ENCODE data around the gene TEKT3.

TEKT3 gene

DNA sequence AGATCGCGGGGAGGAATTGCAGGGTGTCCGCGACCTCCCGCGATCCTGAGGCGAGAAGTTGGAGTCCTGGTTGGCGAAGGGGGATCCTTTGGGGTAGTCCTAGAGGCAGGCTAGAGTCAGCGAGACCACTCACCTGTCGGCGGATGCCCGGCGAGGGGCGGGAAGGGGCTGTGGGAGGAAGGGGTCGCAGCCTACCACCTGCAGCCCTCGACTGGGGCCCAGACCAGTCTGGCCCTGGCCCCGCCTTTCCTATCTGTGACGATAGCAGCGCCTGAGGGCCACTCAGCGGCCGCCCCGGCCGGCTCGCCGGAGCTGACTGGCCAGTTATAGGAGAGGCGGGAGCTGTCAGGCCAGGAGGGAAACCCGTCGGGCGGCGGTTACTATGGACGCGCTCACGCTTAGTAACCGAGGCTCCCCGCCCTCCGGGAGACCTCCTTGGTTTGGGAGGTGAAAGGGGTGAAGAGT is at the start of gene TEKT3:
TSS of gene TEKT3 (minus strand) at position 213 of the 465 bp plus-strand sequence. CDS start 10,012 bp downstream, outside the sequence.
- DNase-seq, result no peak

DNA sequence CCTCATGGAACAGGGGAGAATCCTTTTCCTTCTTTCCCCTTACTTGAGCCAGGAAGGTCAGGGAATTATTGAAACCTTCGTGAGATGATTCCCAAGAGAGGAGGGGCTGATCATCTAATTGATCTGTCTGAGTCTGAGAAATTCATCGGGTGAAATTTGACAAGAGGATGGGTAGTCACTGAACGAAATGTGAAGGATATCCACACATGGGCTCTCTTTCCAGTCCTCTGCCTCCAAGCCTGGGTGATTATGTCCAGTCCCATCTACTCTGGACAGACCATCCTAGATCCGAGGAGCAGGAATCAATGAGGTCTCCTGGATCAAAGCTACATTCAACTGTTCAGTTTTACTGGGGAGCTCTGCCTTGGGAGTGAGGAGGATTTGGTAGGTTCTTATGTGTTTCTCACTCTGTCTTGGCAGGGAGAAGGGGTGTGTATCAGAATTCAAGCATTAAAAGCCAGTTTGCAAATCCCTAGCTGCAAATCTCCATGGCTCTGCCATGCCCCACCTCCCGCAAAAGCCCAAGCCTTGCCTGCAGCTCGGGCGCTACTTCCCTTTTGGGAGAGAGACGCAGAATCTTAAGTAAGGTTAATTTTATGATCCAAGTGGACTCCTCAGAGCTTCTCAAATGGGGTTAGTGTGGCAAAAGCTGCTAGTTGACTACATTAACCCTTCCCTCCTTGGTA is 47.1 kb upstream of the TEKT3 start:
- no peak for DNase-seq

DNA sequence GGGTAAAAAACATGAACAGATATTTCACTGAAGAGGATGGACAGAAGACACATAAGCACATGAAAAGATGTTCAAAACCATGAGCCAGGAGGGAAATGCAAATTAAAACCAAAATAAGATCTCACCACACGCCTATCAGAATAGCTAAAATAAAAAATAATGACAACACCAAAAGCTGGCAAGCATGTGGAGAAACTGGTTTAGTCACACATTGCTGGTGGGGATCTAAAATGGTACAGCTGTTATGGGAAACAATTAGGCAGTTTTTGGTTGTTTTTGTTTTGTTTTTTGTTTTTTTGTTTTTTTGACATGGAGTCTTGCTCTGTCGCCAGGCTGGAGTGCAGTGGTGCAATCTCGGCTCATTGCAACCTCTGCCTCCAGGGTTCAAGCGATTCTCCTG is 44.7 kb upstream of the TEKT3 start:
- DNase-seq, result no peak

DNA sequence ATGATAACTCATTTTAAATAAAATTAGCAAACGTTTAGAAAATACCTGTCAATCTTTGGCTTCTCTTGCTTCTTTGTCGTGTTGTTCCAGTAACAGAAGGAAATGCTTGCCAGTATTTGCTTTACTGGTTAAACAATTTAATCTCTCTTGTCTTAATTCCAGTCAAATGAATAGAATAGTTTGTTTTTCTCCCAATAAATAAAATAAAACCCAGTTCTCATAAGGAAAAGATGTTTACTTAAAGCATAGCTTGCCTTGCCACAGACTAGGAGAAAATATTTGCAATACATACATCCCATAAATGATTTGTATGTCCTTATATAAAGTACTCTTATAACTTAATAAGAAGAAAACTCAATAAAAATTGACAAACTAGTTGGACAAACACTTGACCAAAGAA is 43.9 kb upstream of the TEKT3 start:
- DNase-seq, result no peak

DNA sequence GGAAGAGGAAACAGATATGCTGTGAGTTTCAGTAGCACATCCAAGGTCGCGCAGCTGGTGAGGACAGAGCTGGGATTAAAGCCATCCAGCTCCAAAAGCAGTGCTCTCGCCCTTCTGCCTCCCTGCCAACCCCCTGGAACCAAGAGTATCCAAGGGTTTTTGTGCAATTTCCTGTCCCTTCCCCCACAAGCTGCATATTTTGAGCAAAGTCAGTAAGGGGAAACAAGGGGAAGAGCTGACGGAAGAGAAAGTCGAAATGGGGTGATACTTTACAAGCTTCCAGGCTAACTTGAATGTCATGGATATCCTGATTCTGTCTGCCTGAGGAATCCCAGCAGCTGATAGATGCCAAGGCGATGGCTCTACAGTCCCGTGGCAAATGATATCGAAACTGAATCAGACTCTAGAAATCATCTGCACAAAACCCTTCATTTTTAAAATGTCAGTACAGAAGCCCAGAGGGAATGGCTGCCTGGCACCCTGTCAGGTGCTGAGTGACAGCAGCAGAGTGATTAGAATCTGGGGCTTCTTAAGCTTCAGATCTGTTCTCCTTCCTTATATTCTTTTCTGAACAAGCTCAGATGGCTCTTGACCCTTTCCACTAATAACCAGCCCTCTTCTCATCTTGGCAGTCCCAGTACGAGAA is 42.9 kb upstream of the TEKT3 start:
- no peak for DNase-seq

DNA sequence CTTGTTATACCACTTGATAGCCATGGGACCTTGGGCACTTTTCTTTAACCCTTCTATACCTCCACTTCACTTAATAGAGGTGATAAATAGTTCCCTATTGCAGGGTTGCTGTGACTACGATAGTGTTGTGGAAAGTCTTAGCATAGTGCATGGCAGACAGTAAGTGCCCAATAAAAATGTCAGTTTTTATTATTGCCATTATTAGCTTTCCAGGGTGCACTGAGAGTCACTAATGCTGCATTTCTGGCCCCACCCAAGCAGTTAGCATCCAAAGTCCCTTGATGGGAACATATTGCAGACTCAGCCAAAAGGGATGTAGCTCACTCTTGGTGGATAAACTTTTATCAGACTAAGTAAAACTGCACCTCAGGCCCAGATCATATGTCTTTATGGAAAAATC is 41.5 kb upstream of the TEKT3 start:
- DNase-seq, result no peak

DNA sequence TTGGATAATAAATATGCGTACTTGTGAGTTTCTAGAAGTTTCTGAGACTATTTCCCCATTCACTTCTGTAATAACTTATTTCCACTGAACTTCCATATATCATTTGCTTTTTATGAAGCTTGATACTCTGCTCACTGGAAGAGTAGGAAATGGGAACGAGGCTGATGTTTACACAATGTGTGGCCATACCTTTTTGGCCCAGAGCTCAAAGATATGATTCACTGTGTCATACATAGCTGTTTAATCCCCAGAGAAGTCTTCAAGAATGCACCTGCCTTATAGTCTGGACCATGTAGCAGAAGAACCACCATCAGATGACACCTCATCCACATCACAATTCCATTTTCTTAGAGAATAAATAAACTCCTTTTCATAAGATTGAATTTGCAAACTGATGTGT is 40.3 kb upstream of the TEKT3 start:
- no peak for DNase-seq

DNA sequence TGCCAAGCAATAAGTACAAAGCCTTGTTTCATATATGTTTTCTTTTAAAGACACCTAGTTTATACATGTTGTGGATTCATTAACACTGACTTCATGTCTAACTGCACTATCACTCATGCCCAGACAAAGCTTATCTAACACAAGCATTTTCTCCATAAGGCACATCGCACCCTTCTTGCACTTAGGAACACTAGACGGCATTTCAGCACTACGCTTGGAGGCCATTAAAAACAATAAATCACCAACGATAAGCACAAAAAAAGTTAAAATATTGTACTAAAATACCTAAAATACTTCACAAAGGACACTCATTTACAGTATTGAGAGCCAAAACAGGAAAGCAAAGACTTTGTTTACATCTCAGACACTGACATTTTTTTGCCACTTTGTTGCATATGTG is 39.0 kb upstream of the TEKT3 start:
- DNase-seq, result no peak

DNA sequence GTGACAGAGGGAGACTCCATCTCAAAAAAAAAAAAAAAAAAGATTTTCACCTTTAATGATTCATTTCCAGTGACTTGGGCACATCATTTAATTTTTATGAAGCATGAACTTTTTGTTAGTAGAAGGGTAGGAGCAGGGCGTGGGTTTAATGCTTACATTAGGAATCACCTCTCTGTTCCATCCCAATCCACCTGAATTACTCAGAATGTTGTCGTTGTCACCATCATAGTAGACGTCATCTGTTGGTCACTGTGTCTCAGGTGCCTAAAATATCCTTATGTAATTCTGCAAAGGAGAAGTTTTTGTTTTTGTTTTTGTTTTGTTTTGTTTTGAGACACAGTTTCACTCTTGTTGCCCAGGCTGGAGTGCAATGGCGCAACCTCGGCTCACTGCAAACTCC is 38.3 kb upstream of the TEKT3 start:
- no peak for DNase-seq

DNA sequence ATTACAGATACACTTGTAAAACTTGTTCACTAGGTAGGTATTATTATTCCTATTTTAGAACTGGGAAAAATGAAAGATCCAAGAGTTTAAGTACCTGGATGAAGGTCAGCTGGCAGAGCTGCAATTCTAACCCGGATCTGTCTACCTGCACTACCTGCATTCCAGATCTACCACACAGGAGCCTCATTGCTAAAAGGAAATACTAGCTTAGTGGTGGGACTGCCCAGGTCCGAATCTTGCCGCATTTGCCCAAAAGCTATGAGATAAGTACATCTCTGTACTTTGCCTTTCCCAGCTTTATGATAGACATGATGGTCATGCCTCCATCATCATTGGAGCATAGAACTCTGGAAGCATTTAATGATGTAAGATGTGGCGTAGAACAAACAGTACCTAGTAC is 36.8 kb upstream of the TEKT3 start:
- DNase-seq, result no peak

DNA sequence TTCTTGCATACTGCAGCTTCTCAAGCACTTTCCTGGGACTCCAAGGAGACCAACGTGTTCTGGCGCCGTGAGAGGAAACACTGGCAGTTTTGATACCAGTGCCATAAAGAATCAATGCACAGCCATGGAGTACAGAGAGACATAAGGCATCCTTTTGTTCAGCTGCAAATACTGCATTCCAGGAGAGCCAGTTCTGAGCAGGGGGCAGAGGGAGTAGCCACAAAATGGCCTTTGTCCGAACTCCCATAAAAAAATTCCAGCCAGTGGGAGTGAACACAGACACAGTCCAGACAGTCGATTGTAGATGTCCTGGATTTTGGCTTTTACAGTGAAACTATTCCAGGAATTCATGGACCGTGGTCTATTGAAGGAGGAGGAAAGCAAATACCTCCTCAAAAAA is 36.2 kb upstream of the TEKT3 start:
- no peak for DNase-seq

DNA sequence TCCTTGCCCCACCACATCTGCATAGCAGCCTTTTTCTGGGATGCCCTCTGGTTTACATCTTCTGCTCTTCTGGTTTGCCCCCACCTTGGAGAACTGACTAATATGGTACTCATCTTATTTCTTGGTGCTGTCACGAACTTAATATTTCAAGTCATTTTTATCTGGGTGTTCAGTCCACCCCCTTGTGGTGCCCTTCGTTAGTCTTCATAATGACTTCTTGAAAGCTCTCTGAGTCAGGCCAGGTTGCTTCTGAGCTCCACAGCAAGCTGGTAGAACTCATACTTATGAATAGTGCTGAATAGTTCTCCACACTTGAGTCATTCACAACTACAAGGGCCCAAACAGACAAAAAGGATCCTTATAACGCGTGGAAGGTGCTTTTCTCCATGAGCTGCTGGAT is 35.8 kb upstream of the TEKT3 start:
- no peak for DNase-seq

DNA sequence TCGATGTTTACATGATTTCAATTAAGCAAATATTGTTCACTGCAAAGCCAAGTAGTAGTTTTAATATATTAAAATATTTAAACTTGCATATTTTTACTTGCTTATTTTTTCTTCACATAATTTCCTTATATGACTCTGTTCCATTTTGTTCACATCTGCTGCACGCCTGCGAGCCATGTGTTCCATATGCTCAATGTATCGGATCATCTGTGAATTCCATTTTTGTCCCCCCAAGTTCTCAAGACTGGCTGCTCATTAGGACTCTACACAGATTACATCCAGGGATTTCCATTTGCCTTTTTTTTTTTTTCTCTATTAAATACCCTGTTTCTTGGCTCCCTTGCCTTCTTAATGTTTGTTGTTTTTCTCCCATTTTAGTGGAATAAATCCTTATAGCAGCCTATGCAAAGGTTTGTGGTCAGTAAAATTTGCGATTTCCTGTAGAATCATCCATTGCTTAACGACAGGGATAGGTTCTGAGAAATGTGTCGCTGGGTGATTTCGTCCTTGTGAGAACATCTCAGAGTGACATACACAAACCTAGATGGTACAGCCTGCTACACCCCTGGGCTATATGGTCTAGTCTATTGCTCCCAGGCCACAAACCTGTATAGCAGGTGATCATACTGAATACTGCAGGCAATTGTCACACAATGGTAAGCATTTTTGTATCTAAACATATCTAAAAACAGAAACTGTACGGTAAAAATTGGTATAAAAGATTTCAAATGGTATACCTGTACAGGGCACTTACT is 30.2 kb upstream of the TEKT3 start:
- no peak for DNase-seq

DNA sequence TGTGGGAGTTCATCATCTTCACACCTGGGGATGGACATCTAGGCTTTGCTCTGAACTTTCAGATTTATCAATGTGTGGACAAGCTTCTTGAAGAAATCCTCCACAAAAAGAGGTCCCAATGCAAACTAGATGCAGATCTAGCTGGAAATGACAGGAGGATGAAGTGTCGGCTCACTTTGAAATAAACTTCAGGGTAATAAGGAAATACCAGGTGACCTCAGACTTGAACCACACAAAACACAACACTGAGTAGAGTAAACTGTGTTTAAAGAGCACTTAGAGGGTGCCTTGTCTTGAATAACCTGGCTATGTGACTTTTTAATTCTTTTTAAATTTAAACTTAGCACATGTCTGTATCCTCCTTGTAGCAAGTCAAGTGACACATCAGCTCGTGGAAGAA is 27.2 kb upstream of the TEKT3 start:
- no peak for DNase-seq

DNA sequence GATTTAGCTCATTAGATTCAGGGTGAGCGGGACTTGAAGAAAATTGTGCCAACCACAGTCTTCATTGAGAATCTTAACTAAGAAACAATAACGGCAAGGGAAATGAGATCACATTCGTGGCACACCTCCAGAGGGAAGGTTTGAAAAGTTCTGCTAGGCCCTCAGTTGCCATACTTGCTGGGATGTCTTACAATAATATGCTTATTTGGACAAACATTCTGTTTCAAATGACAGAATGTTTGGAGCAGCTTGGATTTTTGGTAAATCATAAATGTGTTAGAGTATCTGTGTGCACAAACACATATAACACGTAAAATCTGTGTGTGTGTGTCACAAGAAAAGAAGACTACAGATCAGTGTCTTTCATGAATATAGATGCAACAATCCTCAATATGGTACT is 24.6 kb upstream of the TEKT3 start:
- DNase-seq, result no peak

DNA sequence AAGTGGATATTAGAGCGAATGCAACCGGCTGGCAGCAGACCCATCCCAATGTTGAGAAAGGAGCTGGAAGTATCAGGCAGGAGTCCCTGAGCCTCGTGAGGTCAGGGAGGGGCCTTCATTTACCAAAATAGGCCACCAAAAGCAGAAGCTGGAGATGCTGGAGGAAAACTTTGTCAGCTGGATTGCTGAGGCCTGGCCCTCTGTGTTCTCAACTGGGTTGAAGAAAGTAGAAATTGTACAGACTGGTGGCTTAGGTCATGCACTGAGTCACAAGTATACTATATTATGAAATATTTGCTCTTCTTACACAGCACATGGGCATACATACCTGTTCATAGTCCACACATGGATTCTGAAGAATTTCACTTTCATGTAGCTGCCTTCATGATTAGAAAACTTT is 23.2 kb upstream of the TEKT3 start:
- no peak for DNase-seq

DNA sequence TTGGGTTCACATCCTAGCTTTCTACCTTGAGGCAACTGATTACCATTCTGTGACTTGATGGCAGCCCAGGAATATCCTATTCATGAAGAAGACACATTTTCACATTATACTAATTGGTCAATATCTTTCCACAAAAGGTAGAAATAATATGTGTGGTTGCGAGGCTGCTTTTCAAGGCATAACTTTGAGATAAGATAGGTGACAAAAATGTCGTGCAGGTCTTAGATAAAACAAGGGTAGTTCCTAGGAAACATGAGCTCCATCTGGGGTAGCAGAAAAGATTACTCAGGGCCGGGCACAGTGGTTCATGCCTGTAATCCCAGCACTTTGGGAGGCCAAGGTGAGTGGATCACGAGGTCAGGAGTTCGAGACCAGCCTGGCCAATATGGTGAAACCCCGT is 22.3 kb upstream of the TEKT3 start:
- DNase-seq, result no peak

DNA sequence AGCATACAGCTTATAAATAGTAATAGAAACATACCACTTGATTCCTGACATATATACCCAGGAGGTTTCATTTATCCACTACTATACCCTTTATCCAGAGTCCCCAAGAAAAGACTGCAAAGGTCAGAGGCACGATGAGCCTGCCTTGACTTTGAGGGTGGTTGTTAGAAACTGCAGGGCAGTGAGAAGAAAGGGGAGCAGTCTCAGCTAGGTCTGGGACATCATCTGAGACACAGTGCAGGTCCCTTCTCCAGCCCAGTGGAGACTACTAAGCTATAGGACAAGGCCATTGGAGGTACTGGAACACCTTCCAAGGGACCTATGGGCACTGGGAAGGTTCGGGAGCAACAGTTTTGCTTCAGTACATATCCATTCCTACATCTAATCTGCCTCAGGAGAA is 20.2 kb upstream of the TEKT3 start:
- DNase-seq, result no peak

DNA sequence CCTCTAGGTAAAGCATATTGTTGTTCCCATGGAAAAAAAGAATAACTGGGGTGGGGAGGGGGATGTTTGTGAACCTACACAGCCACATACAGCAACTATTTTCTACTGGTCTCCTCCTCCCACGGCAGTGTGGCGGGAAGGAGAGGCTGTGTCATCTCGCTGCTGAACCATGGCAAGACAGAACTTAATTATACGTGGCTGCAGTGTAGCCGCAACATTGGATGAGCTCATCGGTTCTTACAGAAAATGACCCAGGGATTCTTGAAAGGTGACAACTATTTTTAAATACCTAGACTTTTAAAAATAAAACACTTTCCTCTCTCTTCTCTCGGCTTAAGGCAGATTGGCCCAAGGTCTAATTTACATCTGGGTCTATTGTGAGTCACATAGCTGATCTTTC is 19.8 kb upstream of the TEKT3 start:
- no peak for DNase-seq

DNA sequence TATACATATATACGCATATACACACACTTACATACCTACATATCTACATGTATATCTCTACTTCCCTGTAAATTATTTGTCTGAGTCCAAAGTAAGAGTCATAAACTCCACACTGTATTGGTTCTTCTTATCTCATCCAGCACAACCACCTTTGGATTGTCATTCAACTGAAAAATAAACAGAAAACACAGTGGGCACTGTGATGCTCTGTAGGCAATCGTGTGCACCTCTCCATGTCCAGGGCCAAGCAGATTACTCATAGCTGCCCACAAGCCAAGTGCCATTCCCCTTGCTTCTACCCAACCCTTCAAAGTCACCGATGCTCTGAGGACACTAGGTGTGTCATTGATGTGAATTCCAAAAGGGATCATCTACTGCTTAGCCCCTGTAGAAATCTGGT is 12.9 kb upstream of the TEKT3 start:
- no peak for DNase-seq

DNA sequence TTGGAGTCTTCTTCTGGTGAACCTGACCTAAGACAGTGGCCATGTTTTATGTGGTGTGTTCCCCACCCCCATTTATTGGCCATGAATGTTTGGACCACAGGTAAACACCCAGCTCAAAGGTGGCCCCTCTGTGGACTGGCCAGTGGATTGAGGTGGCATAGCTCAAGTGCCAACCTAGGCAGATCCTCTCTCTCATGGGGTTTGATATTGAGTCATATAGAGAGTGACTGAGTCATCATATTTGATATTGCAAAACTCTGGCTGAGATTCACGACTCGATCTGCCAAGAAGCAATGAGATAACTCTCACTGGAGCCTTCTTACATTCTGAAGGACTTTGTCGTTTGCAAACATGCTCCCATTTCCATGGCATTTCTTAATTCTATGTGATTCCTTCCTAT is 10.5 kb upstream of the TEKT3 start:
- DNase-seq, result peak; percentile 39

DNA sequence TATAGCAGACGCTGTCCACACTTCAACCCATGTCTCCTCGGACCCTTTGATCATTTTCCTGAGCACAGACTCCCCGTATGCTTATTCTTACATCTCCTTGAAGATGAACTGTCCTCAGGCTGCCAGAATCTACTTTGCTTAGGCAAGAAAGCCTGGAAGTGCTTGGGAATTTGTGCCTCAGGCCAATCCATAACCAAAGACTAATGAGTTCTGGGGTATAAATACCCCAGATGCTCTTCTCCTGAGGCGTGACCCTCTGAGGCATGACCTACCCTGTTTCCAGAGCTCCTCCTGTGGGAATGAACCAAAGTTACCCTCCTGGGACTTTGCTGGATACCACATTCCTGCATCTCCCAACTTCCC is 10.1 kb upstream of the TEKT3 start:
- DNase-seq, result no peak

DNA sequence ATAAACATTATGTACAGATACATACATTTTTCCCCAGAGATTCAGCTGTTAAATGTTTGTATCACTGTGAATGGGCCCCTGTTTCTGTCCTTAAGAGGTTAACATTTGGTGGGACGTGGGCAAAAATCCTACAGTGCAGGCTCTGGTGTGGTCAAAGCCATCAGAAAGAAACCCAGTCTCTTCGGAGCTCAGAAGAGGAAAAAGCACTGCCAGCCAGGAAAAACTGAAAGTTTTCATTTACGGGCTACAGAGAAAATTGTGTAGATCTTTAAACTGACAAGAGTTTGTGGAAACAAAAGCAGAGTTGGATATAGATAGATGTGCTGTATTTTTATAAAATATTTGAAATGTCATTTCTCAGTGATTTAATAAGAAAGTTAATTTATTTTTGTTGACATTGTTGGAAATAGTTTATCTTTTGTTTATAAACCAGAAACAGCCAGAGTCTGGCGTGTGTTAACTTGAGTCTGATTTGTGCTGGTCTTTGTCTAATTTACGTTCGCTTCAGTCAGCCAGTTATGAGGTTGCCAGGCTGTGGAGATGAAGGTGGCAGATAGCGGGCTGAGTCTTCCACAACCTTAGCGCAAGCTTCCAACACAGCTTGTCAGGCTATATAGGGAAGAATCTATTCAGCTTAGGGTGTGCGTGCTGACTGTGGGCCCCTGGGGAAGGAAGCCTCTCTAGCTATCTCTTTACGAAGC is 9.5 kb upstream of the TEKT3 start:
- no peak for DNase-seq

DNA sequence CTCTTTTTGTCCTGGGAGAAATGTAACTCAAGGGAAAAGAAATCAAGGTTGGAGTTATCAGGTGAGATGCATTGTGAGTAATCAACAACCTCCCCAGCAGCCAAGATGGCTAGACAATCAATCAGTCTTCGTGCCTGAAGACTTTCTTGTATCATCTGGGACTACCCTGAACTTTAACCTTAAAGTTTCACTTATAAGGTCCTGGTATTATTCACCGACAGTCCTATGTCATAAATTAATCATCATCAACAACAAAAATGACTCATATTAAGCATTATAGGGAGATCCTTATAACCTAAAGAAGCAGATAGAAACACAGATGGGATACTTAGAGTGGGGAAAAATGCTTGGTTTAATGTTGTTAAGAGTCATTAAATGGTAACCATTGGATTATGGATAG is 7.7 kb upstream of the TEKT3 start:
- no peak for DNase-seq

All from amniotic stem cell (primary cell).